HG03175 (cell line): ENCODE measurements around the gene CHI3L2.
A peak's percentile ranks its signal among the peaks of the same experiment; 100 is the strongest.

Experiments
- ATAC-seq: cut with Tn5 transposase; IDR thresholded peaks from one replicate; pipeline ENCODE4 v1.9.1; 2021; ENCODE audit warnings: mild to moderate bottlenecking, moderate library complexity; ENCODE audit not compliant: unreplicated experiment

Gene CHI3L2

GRCh38 chr1:111219557-111220286, 7.8 kb upstream of the CHI3L2 start:
- ATAC-seq, result peak; percentile 28

DNA sequence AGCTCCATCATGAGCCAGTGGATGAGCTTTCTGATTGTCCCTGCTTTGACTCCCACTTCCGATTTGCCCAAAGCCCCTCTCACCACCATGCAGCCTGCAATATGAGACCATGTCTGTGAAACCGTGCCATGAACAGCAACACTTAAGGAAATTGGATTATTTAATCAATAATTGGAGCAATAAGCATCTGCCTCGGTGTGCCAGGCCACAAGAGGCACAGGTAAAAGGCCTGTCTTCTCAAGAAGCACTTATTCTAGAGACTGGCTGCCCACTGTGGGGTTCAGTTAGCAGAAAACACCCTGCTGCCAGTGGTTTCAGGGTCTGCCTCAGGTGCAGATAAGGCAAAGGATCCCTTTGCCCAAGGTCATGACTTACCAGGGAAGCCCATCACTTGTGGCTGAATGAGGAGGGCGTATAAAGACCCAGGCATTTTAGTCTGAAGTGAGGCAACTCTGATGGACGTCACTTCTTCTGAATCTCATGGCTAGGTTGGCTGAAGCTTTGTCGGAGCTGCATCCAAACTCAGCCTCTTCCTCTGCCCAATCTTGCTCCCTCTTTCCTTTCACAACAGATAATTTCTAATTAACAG, 7.1 kb upstream of the CHI3L2 start:
- ATAC-seq, result no peak

DNA sequence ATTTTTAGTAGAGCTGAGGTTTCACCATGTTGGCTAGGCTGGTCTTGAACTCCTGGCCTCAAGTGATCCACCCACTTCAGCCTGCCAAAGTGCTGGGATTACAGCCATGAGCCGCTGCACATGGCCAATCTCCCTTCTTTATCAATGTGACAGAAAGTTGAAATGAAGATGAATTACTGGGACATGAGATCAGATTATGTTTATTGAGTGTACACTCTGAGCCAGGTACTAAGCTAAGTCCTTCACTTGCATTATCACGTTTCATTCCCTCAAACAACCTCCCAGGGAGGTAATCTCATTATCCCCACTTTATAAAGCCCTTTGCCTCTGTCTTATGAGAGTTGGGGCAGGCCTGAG, 6.3 kb upstream of the CHI3L2 start:
- ATAC-seq, result no peak

- ATAC-seq, result peak; percentile 68
Measured at GRCh38 chr1:111221633-111222291, 5.8 kb upstream of the CHI3L2 start.

- ATAC-seq, result peak; percentile 18
Measured at GRCh38 chr1:111222308-111223125, 5.0 kb upstream of the CHI3L2 start.

- no peak for ATAC-seq
Measured at GRCh38 chr1:111223126-111223685, 4.3 kb upstream of the CHI3L2 start.

GRCh38 chr1:111225091-111225490, 2.4 kb upstream of the CHI3L2 start:
- ATAC-seq, result no peak

DNA sequence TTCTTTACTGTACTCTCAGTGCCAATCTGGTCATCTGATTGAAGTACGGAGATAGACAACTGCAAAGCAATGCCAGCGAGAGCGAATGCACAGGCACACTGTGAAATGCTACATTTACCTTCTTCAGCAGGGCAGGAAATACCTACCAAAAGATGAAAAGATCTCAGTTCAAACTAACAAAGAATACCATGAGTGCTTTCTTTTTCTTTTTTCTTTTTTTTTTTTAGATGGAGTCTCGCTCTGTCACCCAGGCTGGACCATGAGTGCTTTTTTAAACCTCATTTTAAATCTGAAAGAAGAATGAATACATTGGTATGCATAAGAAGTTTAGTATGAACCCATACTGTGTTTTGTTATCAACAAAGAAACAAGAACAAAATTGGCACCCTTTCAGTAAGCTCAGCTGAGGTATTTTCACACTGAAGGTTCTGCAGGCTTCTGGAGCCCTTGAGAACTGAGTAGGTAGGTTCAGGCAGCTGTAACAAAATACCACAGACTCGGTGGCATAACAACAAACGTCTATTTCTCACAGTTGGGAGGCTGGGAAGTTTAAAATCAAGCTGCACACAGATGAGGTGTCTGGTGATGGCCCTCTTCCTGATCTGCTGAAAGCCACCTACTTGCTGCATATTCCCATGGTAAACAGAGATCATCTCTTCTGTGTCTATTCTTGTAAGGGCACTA, 1.7 kb upstream of the CHI3L2 start:
- no peak for ATAC-seq

DNA sequence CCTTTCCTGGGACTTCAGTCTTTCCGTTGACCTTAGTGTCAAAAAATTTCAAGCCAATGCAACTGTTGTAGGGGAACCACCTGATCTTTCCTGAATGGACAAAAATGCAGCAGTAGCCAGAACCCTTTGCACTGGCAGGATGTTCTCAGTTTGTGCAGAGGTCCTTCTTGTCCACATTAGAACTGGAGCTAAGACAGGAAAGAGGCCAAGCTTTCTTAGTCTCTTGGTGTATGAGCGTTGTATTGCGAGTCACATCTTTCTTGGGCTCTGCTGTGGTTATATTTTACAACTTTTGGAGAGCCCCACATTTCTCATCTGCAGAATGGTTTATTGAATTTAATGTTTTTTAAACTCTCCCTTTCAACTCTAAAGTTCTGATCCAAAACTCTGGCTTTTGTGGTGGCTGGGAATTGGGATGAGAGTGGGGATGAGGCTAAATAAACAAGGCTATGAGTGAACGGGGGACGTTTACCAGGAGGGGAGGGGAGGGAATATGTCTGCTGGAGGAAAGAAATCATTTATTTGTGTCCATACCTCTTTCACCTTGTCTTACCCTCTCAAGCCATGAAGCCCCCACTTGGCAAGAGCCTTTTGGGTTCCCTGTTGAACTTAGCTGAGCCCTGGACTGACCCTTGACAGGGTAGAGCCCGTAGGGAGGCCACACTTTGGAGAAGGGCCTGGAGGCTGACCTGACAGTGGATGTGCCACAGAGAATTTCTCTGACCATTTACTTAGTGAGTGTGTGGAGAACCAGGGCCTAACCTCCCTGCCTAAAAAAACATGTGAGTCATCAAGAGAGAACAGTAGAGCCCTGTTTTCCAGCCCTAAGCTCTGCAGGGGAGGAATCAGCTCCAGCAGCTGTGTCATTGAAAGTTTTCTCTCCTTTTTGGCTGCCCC, 586 bp downstream of the CHI3L2 start:
- no peak for ATAC-seq

- no peak for ATAC-seq
Measured at GRCh38 chr1:111228748-111229126, 1.2 kb downstream of the CHI3L2 start.

- no peak for ATAC-seq
Measured at GRCh38 chr1:111232134-111232533, 4.6 kb downstream of the CHI3L2 start.

DNA sequence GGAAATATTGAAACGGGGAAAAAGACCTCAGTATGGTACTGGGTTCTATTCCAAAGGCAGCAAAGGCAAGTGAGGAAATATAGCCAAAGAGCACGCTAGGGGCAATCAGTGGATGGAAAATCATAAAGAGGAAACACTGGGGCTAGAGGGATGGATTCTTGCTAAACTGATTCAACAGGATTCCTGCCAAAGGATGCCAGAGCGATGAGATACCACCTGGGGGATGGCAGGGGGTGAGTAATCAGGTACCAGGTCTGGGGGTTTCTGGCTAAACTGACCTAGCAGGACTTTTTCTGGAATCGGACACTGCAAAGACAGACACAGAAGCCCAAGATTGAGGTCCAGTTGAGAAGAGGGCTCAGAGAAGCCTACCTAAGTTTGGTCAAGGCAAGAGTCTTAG, 6.7 kb downstream of the CHI3L2 start:
- no peak for ATAC-seq

GRCh38 chr1:111234866-111235265, 7.4 kb downstream of the CHI3L2 start:
- no peak for ATAC-seq

- no peak for ATAC-seq
Measured at GRCh38 chr1:111236379-111236778, 8.9 kb downstream of the CHI3L2 start.

DNA sequence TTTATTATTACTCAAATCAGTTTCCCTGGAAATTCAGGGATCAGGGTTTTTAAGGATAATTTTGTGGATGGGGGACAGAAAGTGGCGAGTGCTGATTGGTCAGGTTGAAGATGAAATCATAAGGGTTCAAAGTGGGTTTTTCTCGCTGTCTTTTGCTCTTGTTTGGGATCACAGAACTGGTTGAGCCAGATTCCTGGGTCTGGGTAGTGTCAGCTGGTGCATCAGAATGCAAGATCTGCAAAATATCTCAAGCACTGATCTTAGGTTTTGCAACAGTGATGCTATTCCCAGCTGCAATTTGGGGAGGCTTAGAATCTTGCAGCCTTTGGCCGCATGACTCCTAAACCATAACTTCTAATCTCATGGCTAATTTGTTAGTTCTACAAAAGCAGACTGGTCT, 9.3 kb downstream of the CHI3L2 start:
- ATAC-seq, result no peak

GRCh38 chr1:111238056-111238795, 10.7 kb downstream of the CHI3L2 start:
- no peak for ATAC-seq

DNA sequence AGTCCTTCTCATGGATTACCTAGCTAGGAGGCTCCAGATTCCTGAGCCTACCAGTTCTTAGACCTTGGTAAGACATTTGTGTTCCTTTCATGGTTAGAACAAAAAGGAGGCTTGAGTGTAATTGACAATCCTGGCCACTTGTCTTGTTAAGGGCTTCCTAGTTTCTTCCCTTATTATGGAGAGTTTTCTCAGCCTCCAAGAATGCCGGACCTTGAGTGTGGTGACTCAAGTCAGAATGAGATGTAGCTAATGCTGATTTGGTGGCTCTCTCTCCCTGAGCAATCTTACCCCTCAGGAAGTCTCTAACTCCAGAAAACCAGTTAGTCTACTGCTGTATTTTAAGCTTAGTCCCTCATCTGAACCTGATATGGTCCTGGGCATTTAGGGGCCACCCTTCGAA, 14.3 kb downstream of the CHI3L2 start:
- ATAC-seq, result no peak

GRCh38 chr1:111242805-111243523, 15.5 kb downstream of the CHI3L2 start:
- ATAC-seq, result no peak
